HG02938 (cell line): Measurements from ENCODE around the gene KIRREL1.

Experiments
- ATAC-seq: cut with Tn5 transposase; IDR thresholded peaks from one replicate; pipeline ENCODE4 v1.9.1; 2021; ENCODE audit warnings: mild to moderate bottlenecking, moderate library complexity; ENCODE audit not compliant: unreplicated experiment

Gene KIRREL1

DNA sequence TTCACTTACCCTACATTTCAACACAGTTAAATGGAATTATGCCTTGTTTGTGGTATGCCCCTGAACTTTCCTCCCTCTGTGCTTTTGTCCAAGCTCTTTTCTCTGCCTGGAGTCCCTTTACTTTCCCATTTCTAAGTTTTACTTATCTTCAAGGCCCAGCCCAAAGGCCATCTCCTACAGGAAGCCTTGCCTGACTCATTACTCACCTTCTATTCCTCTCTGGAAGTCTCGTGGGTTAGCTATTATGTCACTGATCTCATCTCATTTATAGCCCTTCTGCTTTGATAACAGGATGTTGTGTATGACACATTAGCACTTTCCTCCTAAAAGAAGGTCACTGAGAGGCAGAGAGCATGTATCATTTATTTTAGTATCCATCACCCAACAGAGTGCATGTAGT, 108.5 kb downstream of the KIRREL1 start:
- no peak for ATAC-seq

DNA sequence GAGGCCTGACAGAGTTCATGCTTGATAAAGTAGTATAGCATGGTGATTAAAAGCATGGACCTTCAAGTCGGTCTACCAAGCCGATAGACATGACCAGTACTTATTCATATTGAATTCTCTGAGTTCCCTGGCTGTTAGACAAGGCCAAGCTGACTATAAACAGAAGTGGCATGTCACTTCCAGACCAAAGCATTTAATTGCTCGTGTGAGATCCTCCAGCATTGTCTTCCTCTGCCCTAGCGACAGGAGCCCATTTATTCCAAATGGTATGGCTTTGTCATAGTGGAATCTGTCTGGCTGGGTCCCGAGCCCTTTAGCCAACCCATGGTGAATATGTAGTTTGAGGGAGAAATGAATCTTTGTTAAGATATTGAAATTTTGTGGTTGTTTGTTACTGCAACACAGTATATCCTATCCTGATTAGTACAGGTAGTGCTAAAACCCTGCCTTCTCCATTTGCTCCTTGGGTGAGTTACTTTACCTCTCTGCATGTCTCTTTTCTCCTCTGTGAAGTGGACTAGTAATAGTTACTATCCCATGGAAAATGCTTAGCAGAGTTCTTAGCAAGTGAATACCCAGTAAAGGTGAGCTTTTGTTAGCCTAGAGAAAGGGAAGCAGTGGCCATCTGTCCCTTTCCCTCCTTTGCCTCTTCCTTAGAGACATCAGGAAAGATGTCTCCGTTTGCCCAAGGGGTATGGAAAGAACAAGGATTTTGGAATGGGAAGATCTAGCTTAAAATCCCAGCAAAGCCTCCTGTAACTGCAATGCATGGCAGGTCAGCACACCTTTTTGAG, 109.6 kb downstream of the KIRREL1 start:
- ATAC-seq = no peak

DNA sequence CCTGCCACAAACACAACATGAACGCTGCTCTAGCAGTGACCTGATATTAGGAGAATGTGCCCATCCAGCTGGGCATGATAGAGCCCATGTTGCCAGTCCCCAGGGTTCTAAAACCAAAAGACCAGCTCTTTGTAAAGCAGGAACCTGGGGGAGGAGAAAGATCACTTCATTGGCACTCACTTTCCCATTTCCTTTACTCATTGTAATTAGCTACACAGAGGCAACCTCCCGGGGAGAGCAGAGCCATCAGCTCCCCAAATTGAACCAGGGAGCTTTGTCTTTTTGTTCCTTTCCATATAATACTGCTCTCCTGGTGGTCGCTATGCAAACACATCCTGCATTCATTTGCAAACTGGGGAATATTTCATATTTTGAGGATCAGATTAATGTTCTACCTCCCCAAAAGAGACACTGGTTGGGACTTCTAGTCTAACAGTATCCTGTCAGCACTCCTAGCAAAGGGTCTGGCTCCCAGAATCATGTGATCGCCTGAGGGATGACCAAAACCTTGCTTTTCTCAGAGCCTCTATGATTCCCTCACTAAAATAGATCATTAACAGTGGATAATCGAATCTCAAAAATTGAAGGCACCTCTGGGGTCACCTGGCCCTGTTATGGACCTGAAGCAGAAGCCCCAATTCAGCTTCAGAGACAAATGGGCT, 110.5 kb downstream of the KIRREL1 start:
- no peak for ATAC-seq

DNA sequence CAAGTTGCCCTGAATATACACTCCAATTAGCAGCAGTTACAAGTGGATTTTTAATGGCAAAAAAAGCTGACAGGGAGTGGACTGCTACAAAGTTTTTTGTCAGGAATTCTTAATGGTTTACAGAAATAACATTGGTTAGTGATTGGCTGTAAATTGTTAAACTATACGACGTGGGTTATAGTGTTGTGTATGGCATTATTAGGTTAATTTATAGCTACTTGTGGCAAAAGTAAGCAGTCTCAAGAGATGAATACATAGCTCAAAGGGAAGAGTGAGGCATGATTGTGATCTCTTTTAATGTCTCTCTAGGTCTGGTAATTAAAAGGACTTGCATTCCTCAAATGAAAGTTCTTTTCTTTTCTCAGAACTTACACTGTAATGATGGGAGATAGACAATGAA, 111.4 kb downstream of the KIRREL1 start:
- ATAC-seq = no peak

DNA sequence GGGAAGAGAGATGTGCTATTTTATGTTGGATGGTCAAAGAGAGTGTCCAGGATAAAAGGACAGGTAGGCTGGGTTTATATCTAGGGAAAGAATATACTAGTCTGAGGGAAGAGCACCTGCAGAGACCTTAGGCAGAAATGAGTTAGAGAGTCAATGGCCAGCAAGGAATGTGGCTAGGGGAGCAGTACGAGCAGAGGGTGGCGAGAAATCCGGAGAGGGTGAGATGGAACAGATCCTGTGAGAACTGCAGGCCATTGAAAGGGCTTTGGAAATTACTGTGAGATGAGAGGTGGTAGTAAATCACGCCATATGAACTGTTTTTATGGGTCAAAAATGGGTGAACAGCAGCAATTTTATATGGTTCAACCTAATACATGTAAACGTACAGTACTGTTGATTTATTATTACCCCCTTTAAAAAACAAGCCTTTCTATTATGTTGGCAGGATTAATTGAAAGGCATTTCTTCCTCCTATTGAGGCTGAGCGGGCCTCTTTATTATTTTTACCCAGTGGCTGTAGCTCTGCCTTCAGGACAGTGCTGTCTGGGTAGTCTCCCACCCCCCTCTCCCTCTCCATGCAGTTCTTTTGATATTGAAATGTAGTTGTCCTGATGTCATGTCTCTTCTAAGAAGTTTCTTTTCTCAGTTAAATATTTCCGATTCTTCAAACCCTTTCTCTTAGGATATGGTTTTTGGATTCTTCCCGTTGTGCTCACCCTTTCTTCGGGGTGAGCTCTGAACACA, 112.1 kb downstream of the KIRREL1 start:
- no peak for ATAC-seq

DNA sequence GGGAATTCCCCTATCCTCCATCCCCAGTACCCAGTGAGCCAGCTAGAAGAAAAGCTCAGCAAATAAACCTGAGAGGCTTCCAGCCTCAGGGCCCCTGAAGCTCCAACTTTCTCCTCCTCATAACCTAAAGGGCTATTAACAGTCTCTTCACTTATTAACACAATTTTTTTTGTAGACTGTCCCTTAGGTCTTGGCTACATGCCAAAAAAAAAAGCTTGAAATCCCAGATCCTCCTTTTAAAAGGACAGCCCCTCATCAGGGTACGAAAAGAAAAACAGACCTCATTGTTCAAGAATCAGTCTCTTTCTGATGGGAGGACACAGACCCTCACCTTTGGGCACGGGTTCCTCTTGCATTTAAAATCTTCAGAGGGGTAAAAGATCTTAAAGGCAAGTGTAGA, 114.5 kb downstream of the KIRREL1 start:
- no peak for ATAC-seq

DNA sequence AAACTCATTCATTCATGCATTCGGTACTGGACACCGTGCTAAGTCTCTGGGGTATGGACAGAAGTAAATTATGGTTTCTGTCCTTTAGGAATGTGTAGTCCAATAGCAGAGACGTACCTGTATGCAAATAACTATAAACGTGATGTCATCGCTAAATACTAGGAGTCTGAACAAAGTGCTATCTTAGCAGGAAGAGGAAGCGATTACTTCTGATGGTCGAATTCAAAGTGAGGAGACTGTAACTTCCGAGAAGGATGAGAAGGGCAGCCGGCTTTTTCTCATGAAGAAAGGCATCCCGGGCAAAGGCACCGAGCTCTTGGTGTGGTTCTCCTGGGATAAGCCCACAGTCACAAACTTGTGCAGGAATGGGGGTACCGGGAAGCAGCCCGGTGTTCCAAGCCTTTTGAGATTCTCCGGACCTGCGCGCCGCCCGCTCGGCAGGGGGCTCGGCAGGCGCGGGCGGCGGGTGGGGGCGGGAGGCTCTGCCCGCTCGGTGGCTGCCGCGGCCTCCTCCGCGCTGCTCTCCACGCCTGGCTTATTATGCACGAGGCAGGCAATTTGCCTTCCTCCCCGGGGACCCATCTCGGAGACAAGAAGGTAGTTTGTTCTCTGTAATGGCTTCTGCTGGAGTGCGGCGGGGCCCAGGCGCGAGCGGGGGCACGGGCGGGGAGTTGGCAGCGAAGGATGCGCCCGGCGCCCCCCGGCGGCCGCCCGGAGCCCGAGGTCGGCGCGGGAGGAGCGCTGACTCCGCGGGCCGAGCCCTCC, 119.7 kb downstream of the KIRREL1 start:
- ATAC-seq = no peak

DNA sequence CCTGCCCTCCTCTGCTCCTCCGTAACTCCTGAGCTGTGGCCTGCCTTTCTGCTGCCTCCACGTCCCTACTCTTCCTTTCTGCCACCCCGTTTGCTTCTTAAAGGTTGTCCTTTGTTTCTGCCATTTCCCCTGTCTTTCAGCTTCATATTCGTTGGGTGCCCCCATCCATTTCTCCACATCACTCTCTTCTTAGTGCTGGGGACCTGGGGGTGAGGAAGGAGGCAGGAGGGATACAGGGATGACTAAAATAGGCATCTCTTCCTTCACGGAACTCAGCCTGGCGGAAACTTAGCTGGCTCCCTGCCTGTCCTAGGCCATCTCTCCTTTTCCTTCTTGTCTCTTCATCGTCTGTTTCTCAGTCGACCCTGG, 120.3 kb downstream of the KIRREL1 start:
- ATAC-seq = no peak

DNA sequence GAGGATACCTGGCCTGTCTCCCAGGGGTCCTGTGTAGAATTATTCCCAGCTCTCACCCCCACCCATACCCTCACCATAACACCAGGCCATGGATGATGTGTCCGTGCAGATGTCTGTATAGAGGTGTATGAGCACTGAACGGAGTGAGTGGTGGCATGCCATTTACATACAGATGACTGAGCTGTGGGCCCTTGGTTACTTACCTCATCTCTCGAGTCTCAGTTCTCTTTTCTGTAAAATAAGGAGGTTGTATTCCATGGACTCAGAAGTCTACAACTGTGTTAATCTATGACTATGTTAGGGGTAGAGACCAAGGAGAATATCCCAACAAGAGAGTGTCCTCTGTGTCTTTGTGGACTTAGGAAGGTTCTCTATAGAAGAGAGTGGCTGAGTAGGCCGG, 121.7 kb downstream of the KIRREL1 start:
- peak; percentile 73 for ATAC-seq

DNA sequence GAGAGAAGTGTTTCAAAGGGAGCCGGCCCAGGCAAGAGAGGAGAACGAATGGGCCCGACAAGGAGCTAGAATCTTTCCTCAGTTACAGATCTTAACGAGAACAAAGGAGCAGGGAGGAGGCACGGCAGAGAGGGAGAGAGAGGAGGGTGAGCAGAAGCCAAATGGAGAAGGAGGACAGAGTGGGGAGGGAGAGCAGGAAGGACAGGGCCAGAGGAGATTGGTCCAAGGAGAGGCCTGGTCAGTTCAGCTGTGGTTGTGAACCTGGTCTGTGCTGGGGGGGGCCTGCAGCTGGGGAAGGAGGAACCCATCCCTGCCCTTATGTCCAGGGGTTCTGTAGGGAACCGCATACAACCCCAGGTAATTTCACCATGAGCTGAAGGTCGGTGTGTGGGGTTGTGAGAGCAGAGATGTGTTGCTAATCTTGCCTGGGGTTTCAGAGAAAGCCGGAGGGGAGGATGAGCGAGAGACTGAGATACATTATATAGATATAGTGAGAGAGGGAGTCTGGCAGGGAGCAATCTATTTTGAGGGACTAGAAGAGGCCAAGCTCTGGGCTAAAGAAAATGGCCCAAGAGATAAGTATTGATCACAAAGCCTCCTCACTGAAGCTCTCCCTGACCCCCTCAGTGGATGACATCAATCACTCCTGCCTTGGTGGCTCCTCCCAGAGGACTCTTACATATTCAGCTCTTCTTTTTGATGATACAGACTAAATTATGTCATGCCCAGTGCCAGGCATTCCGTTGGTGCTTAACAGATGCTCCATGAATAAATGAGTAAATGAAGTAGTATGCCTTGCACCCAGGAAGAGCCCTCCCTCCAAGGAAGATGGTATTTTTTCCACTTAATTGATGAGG, 123.1 kb downstream of the KIRREL1 start:
- no peak for ATAC-seq

DNA sequence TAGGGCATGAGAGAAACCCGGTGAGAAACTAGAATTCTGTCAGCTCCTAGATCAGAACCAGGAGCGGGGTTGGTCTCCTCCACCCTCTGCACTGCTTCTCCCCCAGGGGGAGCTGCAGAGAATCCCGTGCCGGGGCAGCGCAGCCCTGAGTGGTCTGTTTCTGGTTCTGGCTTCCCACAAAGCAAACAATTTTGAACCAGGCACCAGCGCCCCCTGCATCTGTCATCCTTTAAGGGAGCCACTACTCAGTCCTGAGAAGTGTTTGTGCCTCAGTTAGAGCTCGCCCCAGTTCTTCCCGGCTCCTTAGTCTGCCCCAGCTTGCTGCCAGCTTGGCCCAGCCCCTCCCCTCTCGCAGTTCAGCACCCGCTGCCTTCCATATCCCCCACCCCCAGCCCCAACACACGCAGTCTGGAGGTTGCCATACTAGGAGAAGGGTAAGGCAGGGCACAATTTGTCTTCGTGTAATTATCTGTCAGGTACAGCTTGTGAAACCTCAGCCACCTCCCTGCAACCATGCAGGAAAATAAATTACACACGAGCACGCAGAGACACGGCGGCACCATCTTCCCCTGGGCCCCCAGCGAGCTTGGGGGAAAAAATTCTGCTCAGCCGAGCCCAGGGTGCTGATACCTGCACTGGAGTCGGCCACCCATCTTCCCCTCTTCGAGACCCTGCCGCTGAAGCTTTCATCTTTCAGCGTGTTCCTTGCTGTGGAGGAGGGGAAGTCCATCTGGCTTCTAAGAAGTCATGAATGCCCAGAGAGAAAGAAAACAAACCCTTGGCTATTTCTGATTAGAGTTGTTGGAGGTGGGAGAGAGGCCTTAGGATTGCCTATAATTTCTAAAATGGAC, 124.6 kb downstream of the KIRREL1 start:
- ATAC-seq = no peak

DNA sequence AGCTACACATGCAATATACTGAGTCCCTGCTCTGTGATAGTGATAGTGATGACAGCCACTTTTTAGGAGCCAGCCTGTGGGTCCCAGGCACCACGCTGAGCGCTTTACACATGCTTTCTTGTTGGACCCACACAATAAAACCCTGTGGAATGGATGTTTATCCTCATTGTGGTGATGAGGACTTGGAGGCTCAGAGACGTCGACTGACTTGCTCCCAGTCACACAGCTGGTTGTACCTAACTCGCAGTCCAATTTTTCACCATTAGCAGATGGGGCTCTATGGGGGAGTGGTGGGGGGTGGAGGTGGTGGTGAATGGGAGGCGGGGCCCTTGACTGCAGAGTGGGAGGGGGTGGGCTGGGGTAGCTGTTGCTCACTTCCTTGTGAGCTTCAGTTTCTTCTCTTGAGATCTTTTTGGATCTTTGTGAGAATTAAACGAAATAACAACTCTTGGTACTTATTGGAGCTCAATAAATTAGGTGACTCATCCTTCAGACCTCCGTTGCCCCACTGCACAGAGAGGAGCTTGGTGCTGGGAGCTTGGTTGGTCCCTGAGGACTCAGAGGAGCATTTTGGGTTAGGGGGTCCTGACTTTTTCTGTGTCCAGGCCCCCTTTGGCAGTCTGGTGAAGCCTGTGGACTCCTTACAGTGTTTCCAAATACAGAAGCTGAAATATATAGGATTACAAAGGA, 125.4 kb downstream of the KIRREL1 start:
- ATAC-seq = no peak

DNA sequence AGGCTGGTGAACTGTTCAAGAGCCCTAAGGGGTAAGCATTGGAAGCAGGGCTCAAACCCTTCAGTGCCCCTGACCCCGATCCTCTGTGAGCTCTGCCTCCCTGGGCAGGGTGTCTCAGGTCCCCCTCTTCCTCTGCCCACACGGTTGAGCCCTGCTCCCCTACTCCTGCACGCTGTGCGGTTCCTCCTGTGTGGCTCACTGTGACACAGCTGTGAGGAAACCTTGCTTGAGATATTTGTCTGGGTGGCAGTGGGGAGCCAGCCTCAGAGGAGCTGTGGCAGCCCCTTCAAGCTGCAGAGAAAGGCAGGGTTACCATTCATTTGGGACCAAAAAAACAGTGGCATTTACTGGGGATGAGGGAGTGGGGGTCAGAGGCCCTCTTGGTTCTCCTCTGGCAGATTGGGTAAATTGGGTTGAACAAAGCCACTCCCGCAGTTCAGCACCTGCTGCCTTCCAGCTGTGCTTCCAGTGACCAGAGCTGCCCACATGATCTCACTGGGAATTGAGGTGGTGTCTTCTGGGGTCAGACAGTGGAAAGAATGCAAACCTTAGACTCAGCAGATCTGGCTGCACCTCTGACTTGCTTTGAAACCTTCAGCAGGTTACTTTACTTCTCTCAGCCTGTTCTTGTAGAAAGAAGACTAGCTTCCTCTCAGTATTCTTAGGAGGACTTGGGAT, 126.7 kb downstream of the KIRREL1 start:
- no peak for ATAC-seq

DNA sequence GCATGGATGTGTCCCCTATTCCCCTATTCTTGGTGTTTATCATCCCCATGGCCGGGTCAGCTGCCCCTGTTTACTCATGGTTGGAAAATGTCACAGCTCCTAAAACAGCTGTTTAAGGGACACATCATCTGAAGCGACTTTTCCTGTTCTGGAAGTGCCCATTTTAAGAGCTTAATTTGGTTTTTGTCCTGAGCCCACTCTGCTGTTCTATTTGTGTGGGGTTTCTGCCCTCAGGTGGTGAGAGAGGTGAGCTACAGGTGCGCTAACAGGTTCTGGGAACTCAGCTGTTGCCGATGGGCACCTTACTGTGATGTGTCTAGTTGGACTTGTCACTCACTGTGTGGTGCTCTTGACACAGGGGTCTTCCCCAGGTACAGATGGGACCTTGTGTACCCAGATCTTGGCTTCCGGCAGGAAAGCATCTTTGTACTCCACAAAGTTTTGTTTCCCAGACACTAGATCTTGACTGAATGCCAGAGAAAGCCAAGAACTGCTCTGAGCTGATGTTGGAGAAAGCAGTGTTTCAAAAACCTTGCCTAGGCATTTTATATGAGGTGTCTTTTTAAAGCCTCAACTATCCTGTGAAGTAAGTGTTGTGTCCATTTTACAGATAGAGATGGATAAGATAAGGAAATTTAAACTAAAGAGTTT, 128.3 kb downstream of the KIRREL1 start:
- ATAC-seq = no peak

DNA sequence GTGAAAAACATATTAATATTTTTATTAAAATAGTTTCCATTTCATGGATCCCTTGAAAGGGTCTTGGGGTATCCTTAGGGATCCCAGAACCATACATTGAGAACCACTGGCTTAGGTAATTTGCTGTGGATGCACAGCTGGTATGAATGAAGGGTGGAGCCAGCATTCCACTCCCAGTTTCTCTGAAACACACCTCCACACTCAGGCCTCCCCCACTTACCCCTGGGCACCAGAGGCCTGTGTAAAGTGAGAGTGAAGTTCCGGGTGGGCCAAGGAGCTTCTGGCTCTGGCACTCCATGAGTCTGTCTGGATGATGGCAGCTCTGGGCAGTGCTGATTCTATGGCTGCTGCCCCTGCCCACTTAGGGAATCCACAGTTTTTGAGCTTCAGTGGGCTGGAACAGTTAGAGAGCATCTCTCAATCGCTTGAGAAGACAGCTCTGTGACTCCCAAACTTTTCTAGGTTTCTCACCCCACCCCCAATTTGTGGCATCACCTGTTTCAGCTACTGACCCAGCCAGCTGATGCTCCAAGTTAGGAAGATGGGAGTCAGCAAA, 129.5 kb downstream of the KIRREL1 start:
- ATAC-seq = no peak

DNA sequence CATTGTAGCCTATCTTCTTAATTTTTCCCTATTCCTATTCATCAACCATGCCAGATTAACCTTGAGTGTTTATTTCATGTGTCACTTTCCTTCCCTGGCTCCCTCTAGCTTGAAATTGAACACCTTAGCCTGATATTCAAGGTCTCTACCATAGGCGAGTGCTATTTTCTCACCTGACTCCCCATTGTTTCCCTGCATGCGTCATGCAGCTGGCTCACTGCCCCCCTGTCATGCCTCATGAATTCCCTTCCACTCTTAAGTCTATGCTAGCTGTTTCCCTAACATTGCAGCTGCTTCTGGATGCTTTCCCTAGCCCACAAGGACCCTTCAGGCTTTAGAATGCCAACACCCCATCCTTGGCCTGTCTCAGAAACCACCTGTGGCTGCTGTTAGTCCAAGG, 130.6 kb downstream of the KIRREL1 start:
- ATAC-seq = no peak

DNA sequence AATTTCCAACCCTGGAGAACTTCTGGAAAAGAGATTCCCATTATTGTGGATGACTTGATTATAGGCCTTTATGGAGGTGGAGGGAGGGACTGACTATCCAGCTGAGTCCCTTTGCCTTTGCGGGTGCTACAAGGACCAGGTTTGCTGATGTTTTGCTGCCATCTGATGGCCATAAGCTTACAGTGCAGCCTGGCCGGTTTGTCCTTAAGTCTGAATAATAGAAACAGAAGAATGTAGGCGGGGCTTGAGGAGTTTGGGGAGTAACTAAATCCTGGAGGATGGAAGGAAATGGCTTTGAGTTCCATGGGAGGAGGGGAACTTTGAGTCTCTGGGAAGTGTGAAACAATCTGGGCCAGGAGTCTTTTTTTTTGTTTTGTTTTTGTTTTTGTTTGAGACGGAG, 131.6 kb downstream of the KIRREL1 start:
- ATAC-seq = peak; percentile 83
